Uterus (tissue), 2 donors: Measurements from ENCODE around the gene ACSS3.

ENCODE experiments used
- POLR2A ChIP-seq, 2 donors: fragments of 450-650 bp; IDR thresholded peaks; one replicate each; pipeline ENCODE4 v1.6.1; 2016; ENCODE audit warnings: antibody characterized with exemption in 2 of 2, mild to moderate bottlenecking in 1 of 2, moderate library complexity in 1 of 2
- TF ChIP-seq, protein P1 (sequence below), 4 experiments: fragments of 200-600 bp in 2 of 4; fragments of 450-650 bp in 2 of 4; sonication (generic) in 2 of 4; IDR thresholded peaks; one replicate each; pipeline ENCODE4 v1.5.1; 2016 to 2019; ENCODE audit warnings: antibody characterized with exemption in 4 of 4, mild to moderate bottlenecking in 2 of 4, moderate library complexity in 1 of 4

DNA sequence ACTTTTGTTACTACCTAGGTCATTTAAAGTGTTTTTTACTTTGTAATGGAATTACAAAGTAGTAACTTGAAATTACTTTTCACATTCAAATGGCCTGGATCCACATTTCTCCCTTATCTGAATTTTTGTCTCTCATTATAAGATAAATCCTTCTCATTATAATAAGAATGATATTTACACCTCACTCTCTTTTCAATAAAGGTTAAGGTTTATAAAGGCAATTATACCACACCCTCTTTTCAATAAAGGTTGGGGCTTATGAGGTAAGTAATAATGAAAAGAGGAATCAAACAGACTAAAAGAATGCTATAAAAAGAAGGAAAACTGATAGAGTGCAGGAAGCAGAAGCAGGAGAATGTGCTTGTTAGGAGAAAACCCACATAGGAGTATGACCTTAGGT is 210.8 kb downstream of the ACSS3 start:
- TF ChIP-seq, protein P1, sequence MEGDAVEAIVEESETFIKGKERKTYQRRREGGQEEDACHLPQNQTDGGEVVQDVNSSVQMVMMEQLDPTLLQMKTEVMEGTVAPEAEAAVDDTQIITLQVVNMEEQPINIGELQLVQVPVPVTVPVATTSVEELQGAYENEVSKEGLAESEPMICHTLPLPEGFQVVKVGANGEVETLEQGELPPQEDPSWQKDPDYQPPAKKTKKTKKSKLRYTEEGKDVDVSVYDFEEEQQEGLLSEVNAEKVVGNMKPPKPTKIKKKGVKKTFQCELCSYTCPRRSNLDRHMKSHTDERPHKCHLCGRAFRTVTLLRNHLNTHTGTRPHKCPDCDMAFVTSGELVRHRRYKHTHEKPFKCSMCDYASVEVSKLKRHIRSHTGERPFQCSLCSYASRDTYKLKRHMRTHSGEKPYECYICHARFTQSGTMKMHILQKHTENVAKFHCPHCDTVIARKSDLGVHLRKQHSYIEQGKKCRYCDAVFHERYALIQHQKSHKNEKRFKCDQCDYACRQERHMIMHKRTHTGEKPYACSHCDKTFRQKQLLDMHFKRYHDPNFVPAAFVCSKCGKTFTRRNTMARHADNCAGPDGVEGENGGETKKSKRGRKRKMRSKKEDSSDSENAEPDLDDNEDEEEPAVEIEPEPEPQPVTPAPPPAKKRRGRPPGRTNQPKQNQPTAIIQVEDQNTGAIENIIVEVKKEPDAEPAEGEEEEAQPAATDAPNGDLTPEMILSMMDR (IDR thresholded peaks at IDR 0.05), result no peak
- no peak for TF ChIP-seq POLR2A (IDR thresholded peaks at IDR 0.05)
